Measurements from ENCODE around the gene SNRK. TPM values are rescaled to one million over a fixed set of nuclear protein-coding genes. Genes with fewer than 3 reads are reported as not detected.

Gene SNRK
- total RNA-seq, 1 experiment from 2014 or later = 12.0 TPM

DNA sequence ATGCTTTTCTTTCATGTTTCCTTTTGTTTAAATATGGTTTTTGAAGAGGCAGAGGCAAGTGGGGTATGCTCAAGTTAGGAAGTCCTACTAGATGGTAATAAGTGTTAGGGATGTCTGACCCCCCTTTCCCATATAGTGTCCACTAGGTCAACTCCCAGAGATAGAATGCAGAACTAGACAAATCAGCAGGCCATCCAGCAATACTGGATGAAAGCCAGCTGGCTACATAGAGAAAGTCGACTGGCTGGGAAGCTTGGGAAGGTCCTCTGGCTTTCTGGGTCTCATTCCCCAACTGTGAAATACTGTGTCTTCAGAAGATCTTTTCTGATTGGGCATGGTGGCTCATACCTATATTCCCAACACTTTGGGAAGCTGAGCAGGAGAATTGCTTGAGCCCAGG lies 113.8 kb downstream of the SNRK start:
- TF ChIP-seq CTCF (conservative IDR thresholded peaks at IDR 0.05) = no peak
- Histone ChIP-seq H4K91ac (ENCODE audit: insufficient read length, low read depth, low read length) (no peak overlapping the region), H3K14ac (ENCODE audit: insufficient read depth, low read length) (no peak overlapping the region), H3K79me1 (ENCODE audit: insufficient read depth, low read depth, low read length, poor library complexity, severe bottlenecking) (no peaks in the 10 kb centered on the region), H2BK12ac (ENCODE audit: insufficient read length, low read depth, low read length) (no peak overlapping the region), H3K23ac (ENCODE audit: insufficient read length, low read depth, low read length) (no peak overlapping the region), H3K9ac (ENCODE audit: extremely low read depth, insufficient read length, low read length) (no peak overlapping the region), H3K27me3 (ENCODE audit: insufficient read depth, low read length) (no peaks in the 10 kb centered on the region), H3K4ac (ENCODE audit: low read depth, low read length) (no peak overlapping the region), H2AK5ac (ENCODE audit: insufficient read length, low read length) (no peak overlapping the region), H3K27ac (ENCODE audit: insufficient read length, low read depth, low read length) (no peak overlapping the region), H3T11ph (ENCODE audit: low read length) (no peak overlapping the region), H3K4me1 (ENCODE audit: insufficient read depth, low read length) (no peaks in the 10 kb centered on the region), H2AFZ (ENCODE audit: low read length) (no peak overlapping the region), H3K56ac (ENCODE audit: insufficient read length, low read depth, low read length) (no peak overlapping the region), H4K8ac (replicated peaks; ENCODE audit: insufficient read length, low read depth, low read length) (no peak overlapping the region), H2BK15ac (ENCODE audit: low read depth, low read length) (no peak overlapping the region), H2BK5ac (ENCODE audit: insufficient read length, low read length) (no peak overlapping the region), H3K9me3 (ENCODE audit: control insufficient read depth, low read depth, low read length) (no peaks in the 10 kb centered on the region), H4K20me1 (ENCODE audit: control insufficient read depth, insufficient read depth, insufficient read length) (no peaks in the 10 kb centered on the region), H2BK20ac (ENCODE audit: low read depth, low read length, poor library complexity, severe bottlenecking) (no peak overlapping the region), H3K79me2 (ENCODE audit: insufficient read depth, low read length) (no peaks in the 10 kb centered on the region), H3K23me2 (ENCODE audit: insufficient read length, low read depth, low read length, poor library complexity, severe bottlenecking) (no peaks in the 10 kb centered on the region), H2BK120ac (ENCODE audit: low read depth, low read length, poor library complexity, severe bottlenecking) (no peak overlapping the region), H3K4me2 (ENCODE audit: insufficient read depth, insufficient read length, low read length) (no peak overlapping the region), H3K18ac (ENCODE audit: insufficient read length, low read depth, low read length) (no peak overlapping the region), H4K5ac (ENCODE audit: insufficient read length, low read depth, low read length) (no peak overlapping the region)
- H3K36me3 Mint-ChIP-seq (ENCODE audit: insufficient read depth in 1 of 3, low read depth in 3 of 3) = no peaks in the 10 kb centered on the region
- no peaks in the 10 kb centered on the region for H3K9me3 Mint-ChIP-seq
- WGBS (ENCODE audit: extremely low coverage, insufficient read length, low lambda C conversion rate) = no CpG with 5 or more reads among the region's 1 CpG
- H3K4me1 Mint-ChIP-seq = peaks cover 0 to 4% of the 10 kb centered on the region in 2 experiments; a peak in 1 of 4 replicates
- no peak for DNase-seq
- no peaks in the 10 kb centered on the region for H3K27me3 Mint-ChIP-seq (ENCODE audit: low read depth)
- no peak overlapping the region for H3K27ac Mint-ChIP-seq
- no peak overlapping the region for H3K4me3 Mint-ChIP-seq

Other genes with a start within 250 kb of the SNRK start
- gene POMGNT2, start 180.5 kb upstream of the SNRK start, total RNA-seq (2021) = 12.9 and 14.0 TPM in 2 replicates